Stimulated activated CD8-positive, alpha-beta memory T cell treated with anti-CD3 and anti-CD28 coated beads, Interleukin-4, amount 100 ng/mL, for 4 hours (primary cell): ENCODE results near the gene RXFP2.

Experiments
- DNase-seq, 2 donors: peaks; one replicate each; pipeline ENCODE4 v3.0.0-alpha.2; 2020; ENCODE audit warnings: low read depth in 2 of 2, low spot score in 1 of 2

The RXFP2 gene, protein sequence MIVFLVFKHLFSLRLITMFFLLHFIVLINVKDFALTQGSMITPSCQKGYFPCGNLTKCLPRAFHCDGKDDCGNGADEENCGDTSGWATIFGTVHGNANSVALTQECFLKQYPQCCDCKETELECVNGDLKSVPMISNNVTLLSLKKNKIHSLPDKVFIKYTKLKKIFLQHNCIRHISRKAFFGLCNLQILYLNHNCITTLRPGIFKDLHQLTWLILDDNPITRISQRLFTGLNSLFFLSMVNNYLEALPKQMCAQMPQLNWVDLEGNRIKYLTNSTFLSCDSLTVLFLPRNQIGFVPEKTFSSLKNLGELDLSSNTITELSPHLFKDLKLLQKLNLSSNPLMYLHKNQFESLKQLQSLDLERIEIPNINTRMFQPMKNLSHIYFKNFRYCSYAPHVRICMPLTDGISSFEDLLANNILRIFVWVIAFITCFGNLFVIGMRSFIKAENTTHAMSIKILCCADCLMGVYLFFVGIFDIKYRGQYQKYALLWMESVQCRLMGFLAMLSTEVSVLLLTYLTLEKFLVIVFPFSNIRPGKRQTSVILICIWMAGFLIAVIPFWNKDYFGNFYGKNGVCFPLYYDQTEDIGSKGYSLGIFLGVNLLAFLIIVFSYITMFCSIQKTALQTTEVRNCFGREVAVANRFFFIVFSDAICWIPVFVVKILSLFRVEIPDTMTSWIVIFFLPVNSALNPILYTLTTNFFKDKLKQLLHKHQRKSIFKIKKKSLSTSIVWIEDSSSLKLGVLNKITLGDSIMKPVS

DNA sequence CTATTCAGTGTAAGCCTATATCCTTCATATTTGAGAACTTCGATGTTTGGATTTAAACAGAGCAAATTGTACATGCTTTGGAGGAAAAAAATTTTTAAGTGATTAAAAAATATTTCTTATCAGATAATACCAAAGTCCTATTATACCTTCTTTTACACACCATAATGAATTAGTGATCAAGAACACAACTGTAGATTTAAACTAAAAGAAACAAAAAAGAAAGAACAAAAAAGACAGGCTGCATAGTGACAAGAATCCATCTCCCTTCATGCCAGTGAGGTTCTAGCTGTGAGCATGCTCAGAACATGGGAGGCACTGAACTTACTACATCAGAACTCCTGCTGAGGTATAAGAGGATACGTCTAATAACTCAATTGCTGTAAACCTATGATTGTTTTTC is at the start of gene RXFP2:
Gene RXFP2 (plus strand): TSS at position 301 of the 400 bp plus-strand sequence. CDS start 87 bp downstream, at position 388.
- no peak for DNase-seq

DNA sequence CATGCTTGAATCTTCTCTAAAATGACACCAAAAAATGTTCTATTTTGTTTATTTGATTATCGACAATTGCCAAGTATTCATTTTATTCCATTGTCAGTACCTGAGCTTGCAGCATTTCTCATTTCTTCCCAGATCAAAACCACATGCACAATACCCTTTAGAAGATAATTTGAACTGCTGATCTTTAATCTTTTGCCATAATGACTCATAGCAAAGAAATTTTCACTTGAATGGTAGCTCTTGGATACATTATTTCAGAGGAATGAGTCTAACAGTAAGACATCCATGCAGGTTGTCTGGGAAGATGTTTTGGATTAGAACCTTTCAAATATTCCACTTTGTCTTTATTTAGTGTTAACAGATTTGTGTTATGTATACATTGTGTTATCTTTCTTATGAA is 42.0 kb upstream of the RXFP2 start:
- DNase-seq = no peak

GRCh38 chr13:31699650-31700049 is 39.7 kb upstream of the RXFP2 start:
- no peak for DNase-seq

DNA sequence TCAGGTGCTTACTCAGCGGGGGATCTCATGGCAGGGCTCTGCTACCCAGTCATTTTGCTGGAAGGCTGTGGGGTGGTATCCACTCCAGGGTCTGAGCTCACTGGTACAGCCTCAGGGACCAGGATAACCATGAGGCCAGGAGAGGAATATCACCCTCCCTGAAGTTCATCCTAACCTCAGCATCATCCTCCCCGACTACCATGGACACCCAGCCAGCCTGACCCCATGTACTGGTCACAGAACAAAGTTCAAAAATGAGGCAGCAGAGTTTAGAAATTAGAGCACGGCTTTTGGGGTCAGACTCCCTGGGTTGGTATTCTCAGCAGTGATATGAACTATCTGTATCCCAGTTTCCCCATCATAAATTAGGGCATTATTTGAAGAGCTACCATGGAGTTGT is 35.5 kb upstream of the RXFP2 start:
- DNase-seq = no peak

- DNase-seq = no peak
Measured at GRCh38 chr13:31706105-31706504, 33.2 kb upstream of the RXFP2 start.

DNA sequence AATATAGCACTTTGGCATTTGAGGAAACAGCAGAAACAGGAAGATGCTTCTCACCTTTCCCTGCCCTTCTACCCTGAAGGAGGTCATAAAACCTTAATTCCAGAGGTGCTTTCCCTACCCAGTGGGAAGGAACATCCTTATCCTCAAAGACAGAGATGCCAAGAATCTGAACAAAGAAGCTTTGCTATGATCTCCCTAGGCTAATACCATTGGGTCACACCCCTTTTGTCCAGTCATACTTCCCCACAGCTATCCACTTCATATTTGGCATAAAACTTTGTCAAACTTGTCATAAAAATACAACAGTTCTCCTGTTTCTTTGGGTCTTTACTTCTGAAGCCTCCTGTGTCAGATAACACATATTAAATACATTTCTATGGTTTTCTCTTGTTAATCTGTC is 21.7 kb upstream of the RXFP2 start:
- DNase-seq = no peak

GRCh38 chr13:31719214-31719613 is 20.1 kb upstream of the RXFP2 start:
- no peak for DNase-seq

DNA sequence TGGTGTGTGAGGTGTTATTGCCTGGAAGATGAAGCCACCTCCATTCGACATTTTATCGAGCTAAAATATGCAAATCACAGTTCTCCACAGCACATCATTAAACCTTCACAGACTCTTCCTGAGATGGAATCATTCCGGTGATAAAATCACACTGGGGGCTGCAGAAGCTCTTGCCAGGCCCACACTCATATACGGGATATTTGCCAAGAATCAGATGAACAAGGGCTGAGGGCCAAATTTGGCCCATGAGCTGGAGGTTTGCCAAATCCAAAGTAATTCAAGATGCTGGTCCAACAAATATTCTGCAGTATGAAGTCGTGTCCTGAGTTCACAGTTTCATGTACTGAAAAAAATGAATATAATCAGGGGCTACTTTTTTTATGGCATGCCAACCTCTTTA is 16.7 kb upstream of the RXFP2 start:
- no peak for DNase-seq

- DNase-seq = no peak
Measured at GRCh38 chr13:31725841-31726240, 13.5 kb upstream of the RXFP2 start.

- no peak for DNase-seq
Measured at GRCh38 chr13:31731921-31732320, 7.4 kb upstream of the RXFP2 start.

GRCh38 chr13:31733066-31733465 is 6.3 kb upstream of the RXFP2 start:
- no peak for DNase-seq

GRCh38 chr13:31733647-31734046 is 5.7 kb upstream of the RXFP2 start:
- no peak for DNase-seq

DNA sequence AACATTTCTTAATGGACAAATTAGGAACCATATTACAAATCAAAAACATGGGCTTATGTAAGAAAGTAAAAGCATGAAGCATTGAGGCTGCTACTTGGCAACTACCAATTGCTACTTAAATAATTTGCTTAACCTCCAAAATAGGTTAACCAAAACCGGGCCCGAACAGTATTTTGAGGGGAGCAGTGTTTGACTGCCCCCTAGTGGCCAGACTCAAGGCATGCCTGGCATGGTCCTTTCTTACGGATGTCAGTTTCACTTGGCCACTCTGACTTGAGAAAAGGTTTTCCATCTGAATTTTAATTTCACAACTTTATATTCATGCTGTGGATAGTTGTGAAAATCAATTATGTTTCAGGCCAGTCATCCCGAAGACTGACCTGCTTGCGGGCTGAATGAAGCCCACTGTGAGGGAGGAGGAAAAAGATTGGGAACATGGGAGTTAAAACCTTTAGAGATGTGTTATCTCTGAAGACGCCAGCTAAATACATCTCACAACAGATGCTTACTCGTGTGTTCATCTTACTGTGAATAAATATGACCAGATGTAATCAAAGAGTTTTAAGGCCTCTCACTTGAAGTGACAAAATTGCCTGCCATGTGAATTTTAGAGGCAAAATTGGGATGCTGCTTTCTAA is 2.9 kb downstream of the RXFP2 start:
- DNase-seq = peak; percentile 29 to 42

DNA sequence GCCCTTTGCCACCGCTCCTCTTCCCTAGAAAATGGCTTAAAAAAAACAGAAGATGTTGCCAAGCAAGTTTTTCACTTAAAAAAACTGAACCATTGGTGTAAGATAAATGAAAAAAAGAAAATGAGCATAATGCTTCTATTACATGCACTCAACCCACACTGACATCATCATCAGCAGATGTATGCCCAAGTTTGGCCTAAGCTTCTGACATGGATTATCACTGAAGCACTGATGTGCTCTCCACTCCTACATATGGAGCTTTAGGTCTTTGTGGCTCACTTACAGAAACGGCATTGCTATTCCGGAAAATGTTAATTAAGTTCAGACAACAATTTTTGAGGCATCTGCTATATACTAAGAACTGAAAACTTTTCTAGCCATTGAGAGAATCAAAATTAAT is 8.0 kb downstream of the RXFP2 start:
- no peak for DNase-seq

GRCh38 chr13:31747966-31748365 is 8.6 kb downstream of the RXFP2 start:
- no peak for DNase-seq

DNA sequence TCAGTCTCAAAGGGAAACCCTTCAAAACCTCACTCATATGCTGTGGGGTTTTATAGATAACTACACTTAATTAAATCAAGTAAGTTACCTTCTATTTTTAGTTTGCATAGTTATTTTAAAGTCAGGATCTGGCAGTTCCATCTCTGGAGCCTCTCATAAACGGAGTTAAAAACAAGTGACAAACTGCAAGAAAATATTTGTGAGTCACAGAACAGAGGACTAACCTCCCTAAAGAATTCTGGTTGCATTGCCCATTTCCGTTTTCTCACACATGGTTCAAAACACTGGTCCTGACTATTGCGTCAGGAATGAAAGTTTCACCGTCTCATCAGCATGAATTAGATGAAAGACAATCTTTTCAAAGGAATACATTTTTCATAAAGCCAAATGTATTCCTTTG is 10.6 kb downstream of the RXFP2 start:
- no peak for DNase-seq

GRCh38 chr13:31755211-31755610 is 15.9 kb downstream of the RXFP2 start:
- no peak for DNase-seq

GRCh38 chr13:31755803-31756212 is 16.5 kb downstream of the RXFP2 start:
- no peak for DNase-seq

- DNase-seq = no peak
Measured at GRCh38 chr13:31756346-31756745, 17.0 kb downstream of the RXFP2 start.

DNA sequence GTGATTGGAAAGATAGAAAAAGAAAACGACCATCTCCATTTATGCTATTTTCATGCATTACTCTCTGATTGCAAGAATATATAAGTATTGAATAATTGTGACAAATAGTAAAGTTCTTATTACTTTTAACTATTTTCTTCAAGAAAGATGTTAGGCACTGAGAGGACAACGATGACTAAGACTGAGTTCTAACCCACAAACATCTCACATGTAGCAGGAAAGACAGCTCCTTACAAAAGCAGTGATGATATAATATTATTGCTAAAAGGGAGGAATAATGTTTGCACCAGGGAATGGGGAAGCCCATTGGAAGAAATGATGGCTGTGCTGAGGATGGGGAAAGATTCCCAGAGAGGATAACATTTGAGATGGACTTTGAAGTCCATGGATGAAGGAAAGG is 22.6 kb downstream of the RXFP2 start:
- DNase-seq = no peak

DNA sequence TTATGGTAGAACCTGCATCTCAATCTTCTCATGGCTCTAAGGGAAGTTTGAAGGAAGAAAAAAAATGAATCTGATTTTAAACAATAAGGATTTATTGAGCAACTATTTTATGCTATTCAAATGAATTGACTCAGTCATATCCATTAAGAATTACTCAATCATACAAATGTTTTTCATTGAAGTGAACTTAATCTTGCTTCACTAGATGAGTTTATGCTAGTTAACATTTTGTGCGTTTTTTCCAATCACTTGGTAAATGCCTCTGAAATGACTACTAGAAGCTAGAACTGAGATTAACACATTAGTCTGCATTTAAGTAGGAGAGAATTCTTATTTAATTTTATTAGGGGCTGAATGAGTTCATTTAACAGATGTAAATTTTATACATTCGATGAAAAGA is 25.2 kb downstream of the RXFP2 start:
- DNase-seq = no peak

GRCh38 chr13:31765138-31765785 is 25.9 kb downstream of the RXFP2 start:
- no peak for DNase-seq
